Measurements from ENCODE around the gene INPP5A.

- TF ChIP-seq CTCF (IDR thresholded peaks at IDR 0.05) (no peak), POLR2A (IDR thresholded peaks at IDR 0.05) (no peak)
Measured at GRCh38 chr10:132606536-132607316, 69.1 kb downstream of the INPP5A start.

All from lower leg skin (tissue), 3 donors.